OCI-LY3 (cell line): ENCODE measurements around the gene CACNA1B.

Source experiments
- CTCF ChIP-seq: fragments of 200-600, 300-600 bp; sonication (generic); IDR thresholded peaks from 2 replicates; pipeline ENCODE4 v1.5.1; 2014; ENCODE audit warnings: antibody characterized with exemption, low read length, low read depth
- EZH2phosphoT487 ChIP-seq: fragments of 200-600 bp; shearing (Covaris generic); IDR thresholded peaks from 2 replicates; pipeline ENCODE4 v1.6.1; 2018; ENCODE audit warnings: antibody characterized with exemption, mixed run types, low read depth

DNA sequence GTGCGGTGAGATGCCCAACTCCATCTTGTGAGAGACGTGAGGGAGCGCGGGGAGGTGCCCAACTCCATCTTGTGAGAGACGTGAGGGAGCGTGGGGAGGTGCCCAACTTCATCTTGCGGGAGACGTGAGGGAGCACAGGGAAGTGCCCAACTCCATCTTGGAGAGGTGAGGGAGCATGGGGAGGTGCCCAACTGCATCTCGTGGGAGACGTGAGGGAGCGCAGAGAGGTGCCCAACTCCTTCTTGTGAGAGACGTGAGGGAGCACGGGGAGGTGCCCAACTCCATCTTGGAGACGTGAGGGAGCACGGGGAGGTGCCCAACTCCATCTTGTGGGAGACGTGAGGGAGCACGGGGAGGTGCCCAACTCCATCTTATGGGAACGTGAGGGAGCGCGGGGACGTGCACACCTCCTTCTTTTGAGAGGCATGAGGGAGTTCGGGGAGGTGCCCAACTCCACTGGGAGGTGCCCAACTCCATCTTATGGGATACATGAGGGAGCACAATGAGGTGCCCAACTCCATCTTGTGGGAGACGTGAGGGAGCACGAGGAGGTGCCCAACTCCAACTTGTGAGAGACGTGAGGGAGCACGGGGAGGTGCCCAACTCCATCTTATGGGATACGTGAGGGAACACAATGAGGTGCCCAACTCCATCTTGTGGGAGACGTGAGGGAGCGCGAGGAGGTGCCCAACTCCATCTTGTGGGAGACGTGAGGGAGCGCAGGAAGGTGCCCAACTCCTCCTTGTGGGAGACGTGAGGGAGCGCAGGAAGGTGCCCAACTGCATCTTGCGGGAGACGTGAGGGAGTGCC, 235.4 kb downstream of the CACNA1B start:
- TF ChIP-seq CTCF (no peak), EZH2phosphoT487 (no peak)
